HUES64 (cell line): ENCODE data around the gene FRMD3.

Experiments
- H3K27ac ChIP-seq: 2 replicates; pipeline ENCODE4 v1.7.0; 2013; ENCODE audit warnings: low read depth, low read length, inconsistent platforms
- H3K27me3 ChIP-seq: 2 replicates; pipeline ENCODE4 v1.6.1; 2013; ENCODE audit warnings: mild to moderate bottlenecking, low read length; ENCODE audit not compliant: insufficient read depth
- H3K36me3 ChIP-seq: 2 replicates; pipeline ENCODE4 v1.6.1; 2013; ENCODE audit warnings: mild to moderate bottlenecking, low read length; ENCODE audit not compliant: insufficient read depth
- H3K4me1 ChIP-seq: 2 replicates; pipeline ENCODE4 v1.6.1; 2013; ENCODE audit warnings: mild to moderate bottlenecking, low read length, moderate library complexity; ENCODE audit not compliant: insufficient read depth
- H3K4me3 ChIP-seq: 2 replicates; pipeline ENCODE4 v1.5.1; 2013; ENCODE audit warnings: mild to moderate bottlenecking, low read length, moderate library complexity
- H3K9ac ChIP-seq: 2 replicates; pipeline ENCODE4 v1.6.1; 2013; ENCODE audit warnings: mild to moderate bottlenecking, low read depth, low read length
- H3K9me3 ChIP-seq: 2 replicates; pipeline ENCODE4 v1.6.1; 2013; ENCODE audit warnings: low read depth, low read length; ENCODE audit not compliant: insufficient read depth
- WGBS: fragments of 150-250, 120-280 bp; methylation state at CpG from one replicate; pipeline ENCODE4 v1.1.7; 2013; ENCODE audit warnings: missing lambda C conversion rate; 5-methylcytosine and 5-hydroxymethylcytosine counted together

Gene FRMD3

DNA sequence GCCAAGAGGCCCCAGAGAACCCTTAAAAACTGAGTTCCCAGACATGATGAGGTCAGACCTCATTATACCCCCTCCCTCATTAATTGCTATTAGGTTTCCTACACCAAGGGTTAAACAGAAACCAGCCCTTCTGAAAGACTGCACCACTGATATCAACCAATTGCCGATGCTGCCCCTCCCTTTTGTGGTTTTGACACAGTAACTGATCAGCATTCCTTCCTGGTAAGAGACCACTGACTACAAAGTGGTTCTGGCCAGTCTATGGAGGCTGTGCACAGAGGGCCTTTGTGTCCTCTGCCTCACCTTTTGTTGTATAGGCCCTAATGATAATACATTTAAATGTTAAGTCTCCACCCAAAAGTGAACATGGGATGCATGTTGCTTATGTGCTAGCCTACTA lies 201.5 kb downstream of the FRMD3 start:
- 80% methylated on average over 1 of the region's 1 CpG for WGBS
- Histone ChIP-seq H3K9me3 (no peaks in the 10 kb centered on the region), H3K27me3 (no peaks in the 10 kb centered on the region), H3K27ac (no peak overlapping the region), H3K4me1 (no peaks in the 10 kb centered on the region), H3K4me3 (no peak overlapping the region), H3K36me3 (no peaks in the 10 kb centered on the region), H3K9ac (no peak overlapping the region)

GRCh38 chr9:83334320-83334719 lies 203.9 kb downstream of the FRMD3 start:
- no peak overlapping the region for H3K4me3 ChIP-seq
- no peaks in the 10 kb centered on the region for H3K27me3 ChIP-seq
- no peak overlapping the region for H3K9ac ChIP-seq
- peaks cover 4% of the 10 kb centered on the region; the same call in 1 of the 2 replicates for H3K9me3 ChIP-seq
- H3K27ac ChIP-seq = no peak overlapping the region
- no peaks in the 10 kb centered on the region for H3K36me3 ChIP-seq
- WGBS = 15% methylated on average over 4 of the region's 4 CpGs
- H3K4me1 ChIP-seq = no peaks in the 10 kb centered on the region

GRCh38 chr9:83330207-83331196 lies 207.7 kb downstream of the FRMD3 start:
- 98% methylated on average over 8 of the region's 8 CpGs for WGBS
- no peak overlapping the region for H3K9ac ChIP-seq

GRCh38 chr9:83327750-83328622 lies 210.2 kb downstream of the FRMD3 start:
- no peak overlapping the region for H3K4me3 ChIP-seq
- H3K9ac ChIP-seq = no peak overlapping the region
- H3K27ac ChIP-seq = no peak overlapping the region
- no peaks in the 10 kb centered on the region for H3K36me3 ChIP-seq
- no peaks in the 10 kb centered on the region for H3K4me1 ChIP-seq
- 77% methylated on average over 6 of the region's 6 CpGs for WGBS
- H3K27me3 ChIP-seq = no peaks in the 10 kb centered on the region
- H3K9me3 ChIP-seq = peaks cover 4% of the 10 kb centered on the region; the same call in 1 of the 2 replicates

More at GRCh38 chr9:83330207-83331196, 207.7 kb downstream of the FRMD3 start:
- Histone ChIP-seq H3K27ac (no peak overlapping the region), H3K9me3 (peaks cover 4% of the 10 kb centered on the region; the same call in 1 of the 2 replicates), H3K4me1 (no peaks in the 10 kb centered on the region), H3K27me3 (no peaks in the 10 kb centered on the region), H3K36me3 (no peaks in the 10 kb centered on the region), H3K4me3 (no peak overlapping the region)

DNA sequence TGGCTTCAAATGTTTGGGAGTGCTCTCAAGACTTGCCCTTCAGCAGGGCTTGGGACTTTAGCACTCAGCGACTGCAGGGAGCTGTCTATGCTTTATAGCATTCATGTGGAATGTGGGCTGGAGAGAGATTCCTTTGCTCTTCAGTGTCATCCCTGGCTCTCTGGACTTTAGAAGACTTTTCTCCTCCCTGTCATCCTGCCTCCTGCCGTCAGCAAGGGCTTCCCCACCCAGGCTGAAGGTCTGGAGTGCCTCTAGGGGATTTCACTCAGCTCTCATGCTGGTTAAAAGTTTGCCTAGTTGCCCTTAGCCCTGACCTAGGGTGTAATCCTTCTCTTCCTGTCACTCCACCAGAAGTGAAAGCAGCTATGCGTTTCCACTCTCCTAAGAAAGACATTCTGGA lies 210.9 kb downstream of the FRMD3 start:
- H3K36me3 ChIP-seq = no peaks in the 10 kb centered on the region
- H3K9ac ChIP-seq = no peak overlapping the region
- no peak overlapping the region for H3K27ac ChIP-seq
- H3K9me3 ChIP-seq = peaks cover 4% of the 10 kb centered on the region; the same call in 1 of the 2 replicates
- H3K27me3 ChIP-seq = no peaks in the 10 kb centered on the region
- H3K4me3 ChIP-seq = no peak overlapping the region
- WGBS = 69% methylated on average over 3 of the region's 3 CpGs
- H3K4me1 ChIP-seq = no peaks in the 10 kb centered on the region

DNA sequence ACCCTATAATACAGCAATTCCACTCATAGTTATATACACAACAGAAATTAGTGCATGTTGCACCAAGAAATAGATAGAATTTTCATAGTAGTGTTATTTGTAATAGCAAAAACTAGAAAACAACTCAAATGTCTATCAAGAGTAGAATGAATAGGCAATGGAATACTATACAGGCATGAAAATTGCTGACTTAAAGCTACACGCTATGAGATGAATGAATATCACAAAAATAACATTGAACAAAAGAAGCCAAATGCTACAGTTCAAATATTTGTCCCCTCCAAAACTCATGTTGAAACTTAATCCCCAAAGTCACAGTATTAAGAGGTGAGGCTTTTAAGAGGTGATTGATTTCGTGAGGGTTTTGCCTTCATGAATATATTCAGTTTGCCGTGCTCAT lies 215.1 kb downstream of the FRMD3 start:
- Histone ChIP-seq H3K36me3 (no peaks in the 10 kb centered on the region), H3K4me3 (no peak overlapping the region), H3K27me3 (no peaks in the 10 kb centered on the region), H3K9ac (no peak overlapping the region), H3K9me3 (peaks cover 2% of the 10 kb centered on the region; the same call in 1 of the 2 replicates), H3K27ac (no peak overlapping the region), H3K4me1 (no peaks in the 10 kb centered on the region)
- 86% methylated on average over 2 of the region's 3 CpGs for WGBS

DNA sequence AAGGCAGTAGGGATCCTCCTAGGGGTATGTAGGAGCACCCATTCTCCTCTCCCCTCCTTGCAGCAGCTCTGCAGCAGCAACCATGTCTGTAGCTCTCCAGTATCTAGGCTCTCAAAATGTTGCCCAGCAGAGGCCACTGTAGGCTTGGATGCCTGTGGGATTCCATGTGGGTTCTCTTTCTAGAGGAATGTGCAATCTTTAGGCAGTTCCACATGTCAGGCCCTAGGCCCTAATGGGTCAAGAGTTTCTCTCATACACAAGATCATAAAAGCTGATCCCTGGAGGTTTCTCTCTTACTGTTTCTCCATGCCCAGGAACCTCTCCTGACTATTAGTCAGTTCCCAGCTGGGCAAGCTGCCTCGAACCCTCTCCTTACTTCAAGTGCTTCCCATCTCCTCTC lies 215.8 kb downstream of the FRMD3 start:
- Histone ChIP-seq H3K4me1 (no peaks in the 10 kb centered on the region), H3K4me3 (no peak overlapping the region), H3K9ac (no peak overlapping the region), H3K27me3 (no peaks in the 10 kb centered on the region), H3K27ac (no peak overlapping the region), H3K9me3 (peaks cover 2% of the 10 kb centered on the region; the same call in 1 of the 2 replicates), H3K36me3 (no peaks in the 10 kb centered on the region)
- 91% methylated on average over 1 of the region's 1 CpG for WGBS

- no peaks in the 10 kb centered on the region for H3K4me1 ChIP-seq
- H3K27ac ChIP-seq = no peak overlapping the region
- H3K4me3 ChIP-seq = no peak overlapping the region
- peaks cover 2% of the 10 kb centered on the region; the same call in 1 of the 2 replicates for H3K9me3 ChIP-seq
- H3K27me3 ChIP-seq = no peaks in the 10 kb centered on the region
- 62% methylated on average over 2 of the region's 2 CpGs for WGBS
- no peaks in the 10 kb centered on the region for H3K36me3 ChIP-seq
- no peak overlapping the region for H3K9ac ChIP-seq
Observed at GRCh38 chr9:83317244-83317643, 221.0 kb downstream of the FRMD3 start.

GRCh38 chr9:83315649-83316048 lies 222.6 kb downstream of the FRMD3 start:
- 97% methylated on average over 4 of the region's 4 CpGs for WGBS
- Histone ChIP-seq H3K27me3 (no peaks in the 10 kb centered on the region), H3K27ac (no peak overlapping the region), H3K4me3 (no peak overlapping the region), H3K9ac (no peak overlapping the region), H3K36me3 (no peaks in the 10 kb centered on the region), H3K9me3 (peaks cover 2% of the 10 kb centered on the region; the same call in 1 of the 2 replicates), H3K4me1 (no peaks in the 10 kb centered on the region)

- 95% methylated on average over 5 of the region's 6 CpGs for WGBS
- Histone ChIP-seq H3K4me3 (no peak overlapping the region), H3K4me1 (no peaks in the 10 kb centered on the region), H3K36me3 (no peaks in the 10 kb centered on the region), H3K9me3 (no peaks in the 10 kb centered on the region), H3K9ac (no peak overlapping the region), H3K27ac (no peak overlapping the region), H3K27me3 (no peaks in the 10 kb centered on the region)
Observed at GRCh38 chr9:83313781-83314180, 224.4 kb downstream of the FRMD3 start.

DNA sequence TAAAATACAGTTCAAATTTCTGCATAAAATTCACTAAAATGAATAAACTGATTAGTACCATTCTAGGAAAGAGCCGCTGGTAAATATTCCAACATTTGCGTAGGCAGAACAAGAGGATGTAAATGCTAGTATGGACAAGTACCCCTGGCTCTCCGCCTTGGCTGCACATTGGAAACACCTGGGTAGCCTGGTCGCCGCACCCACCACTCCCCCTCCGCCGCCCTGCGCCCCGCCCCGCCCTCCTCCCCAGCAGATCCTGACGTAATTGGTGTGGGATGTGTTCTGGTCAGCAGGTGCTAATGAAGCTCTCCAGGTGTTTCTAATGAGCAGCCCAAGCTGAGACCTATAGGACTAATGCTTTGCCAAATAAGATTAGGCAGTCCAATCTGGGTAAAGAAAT lies 225.7 kb downstream of the FRMD3 start:
- no peaks in the 10 kb centered on the region for H3K4me1 ChIP-seq
- 91% methylated on average over 11 of the region's 11 CpGs for WGBS
- no peak overlapping the region for H3K9ac ChIP-seq
- no peak overlapping the region for H3K27ac ChIP-seq
- no peaks in the 10 kb centered on the region for H3K27me3 ChIP-seq
- H3K36me3 ChIP-seq = no peaks in the 10 kb centered on the region
- no peak overlapping the region for H3K4me3 ChIP-seq
- H3K9me3 ChIP-seq = no peaks in the 10 kb centered on the region
